Stimulated activated CD4-positive, alpha-beta T cell treated with anti-CD3 and anti-CD28 coated beads, Interleukin-2, amount 100 ng/mL, for 48 hours (primary cell): ENCODE measurements around the gene NMT1.

Experiments
- DNase-seq, 2 donors: peaks; one replicate each; pipeline ENCODE4 v3.0.0-alpha.2; 2020

NMT1 gene

DNA sequence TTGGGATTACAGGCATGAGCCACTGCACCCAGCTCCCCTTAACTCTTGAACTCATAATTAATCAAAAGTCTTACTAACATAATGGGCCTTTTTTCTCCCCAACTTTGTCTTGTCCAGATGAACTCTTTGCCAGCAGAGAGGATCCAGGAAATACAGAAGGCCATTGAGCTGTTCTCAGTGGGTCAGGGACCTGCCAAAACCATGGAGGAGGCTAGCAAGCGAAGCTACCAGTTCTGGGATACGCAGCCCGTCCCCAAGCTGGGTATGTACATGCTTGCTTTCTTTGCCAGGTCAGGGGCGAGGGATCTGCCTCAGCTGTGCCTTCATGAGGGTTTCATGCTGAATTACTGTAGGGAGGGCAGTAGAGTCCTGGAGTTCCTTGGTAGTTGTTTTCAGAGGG is 25.3 kb downstream of the NMT1 start:
- DNase-seq, result no peak

DNA sequence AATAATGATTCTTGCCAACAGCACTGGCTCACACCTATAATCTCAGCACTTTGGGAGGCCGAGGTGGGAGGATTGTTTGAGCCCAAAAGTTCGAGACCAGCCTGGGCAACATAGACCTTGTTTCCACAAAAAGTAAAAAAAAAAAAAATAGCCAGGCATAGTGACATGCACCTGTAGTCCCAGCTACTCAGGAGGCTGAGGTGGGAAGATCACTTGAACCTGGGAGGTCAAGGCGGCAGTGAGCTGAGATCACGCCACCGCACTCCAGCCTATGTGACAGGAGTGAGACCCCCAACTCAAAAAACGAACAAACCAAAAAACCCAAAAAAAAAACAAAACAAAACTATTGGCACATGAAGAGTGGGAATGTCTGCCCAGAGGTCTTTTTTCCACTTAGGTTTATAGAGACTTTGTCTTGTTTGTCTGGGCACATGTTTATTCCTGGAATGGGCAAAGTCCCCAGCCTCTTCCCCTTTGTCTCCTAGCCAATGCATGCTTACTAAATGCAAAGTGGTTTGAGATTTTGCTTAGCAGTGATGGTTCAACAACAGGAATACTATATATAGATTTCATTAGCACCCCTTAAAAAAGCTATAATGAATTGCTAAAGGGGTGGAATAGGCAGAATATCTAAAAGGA is 25.9 kb downstream of the NMT1 start:
- no peak for DNase-seq

DNA sequence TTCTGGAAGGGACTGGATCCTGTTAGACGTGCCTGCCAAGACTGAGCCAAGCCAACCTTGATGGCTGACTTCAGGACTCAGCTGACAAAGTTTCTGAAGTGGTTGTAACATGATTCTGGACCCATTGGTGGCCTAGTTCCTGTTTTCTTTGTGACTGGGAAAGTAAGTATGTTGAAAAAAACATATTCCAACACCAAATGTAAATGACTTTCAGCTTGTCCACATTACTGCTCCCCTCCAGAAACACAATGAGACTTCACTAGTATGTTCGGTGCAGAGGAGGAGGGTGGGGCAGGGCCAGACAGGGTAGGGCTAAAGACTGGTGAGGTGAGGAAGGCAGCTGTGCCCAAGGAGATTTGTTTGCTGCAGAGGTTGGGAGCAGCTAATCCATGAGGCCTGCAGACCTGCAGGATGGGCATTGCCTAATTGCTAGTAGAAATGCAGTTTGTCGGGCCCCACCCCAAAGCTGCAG is 26.4 kb downstream of the NMT1 start:
- no peak for DNase-seq

DNA sequence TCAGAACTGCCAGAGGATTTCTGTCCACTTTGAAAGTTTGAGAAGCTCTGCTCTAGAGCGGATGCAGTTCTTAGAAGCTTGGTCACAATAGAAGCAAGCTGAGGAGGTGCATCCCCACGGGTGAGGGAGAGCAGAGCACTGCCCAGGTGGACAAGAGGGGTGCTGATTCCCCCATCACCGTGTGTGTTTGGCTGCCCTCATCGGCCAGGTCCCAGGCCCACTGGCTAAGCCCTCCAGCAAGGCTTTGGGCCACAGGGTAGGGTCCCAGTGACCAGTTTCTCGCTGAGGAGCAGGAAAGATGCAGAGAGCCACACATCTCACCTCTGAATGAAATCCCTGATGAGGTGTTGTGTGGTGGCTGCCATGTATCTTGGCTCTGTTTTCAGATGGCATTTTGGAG is 26.9 kb downstream of the NMT1 start:
- no peak for DNase-seq

DNA sequence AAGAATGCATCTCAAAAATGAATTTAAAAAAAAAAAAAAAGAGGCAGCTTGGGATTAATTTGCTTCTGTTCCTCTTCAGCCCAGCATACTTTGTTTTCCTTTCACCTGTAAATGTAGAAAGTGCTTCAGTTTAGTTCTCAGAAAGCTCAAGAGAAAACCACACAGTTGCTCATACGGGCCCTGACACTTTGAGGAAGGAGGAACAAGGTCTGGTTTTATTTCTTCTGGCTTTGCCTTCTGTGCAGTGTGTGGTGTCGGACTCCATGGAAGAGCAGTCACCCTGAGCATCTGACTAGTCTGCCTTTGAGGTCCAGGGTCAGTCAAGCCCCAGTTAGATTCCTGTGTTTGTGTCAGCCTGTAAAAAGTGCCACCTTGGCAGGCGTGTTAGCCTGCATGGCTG is 27.6 kb downstream of the NMT1 start:
- DNase-seq, result no peak

DNA sequence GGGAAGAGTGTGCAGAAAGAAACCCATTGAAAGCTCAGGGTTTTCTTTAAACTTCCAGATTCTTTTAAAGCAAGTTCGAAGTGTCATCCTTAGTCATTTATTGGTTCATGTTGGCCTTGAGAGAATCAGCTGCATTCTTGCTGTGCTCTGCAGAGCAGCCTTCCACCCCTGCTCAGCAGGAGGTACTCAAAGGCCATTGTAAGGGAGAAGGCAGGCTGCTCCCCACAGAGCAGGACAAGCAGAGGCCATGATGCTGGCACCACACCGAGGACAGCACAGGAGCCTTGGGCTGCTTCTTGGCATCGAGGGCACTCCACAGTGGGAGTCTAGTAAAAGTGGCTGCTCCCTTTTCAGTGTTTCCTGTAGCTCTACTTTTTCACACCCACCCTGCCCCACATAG is 29.6 kb downstream of the NMT1 start:
- no peak for DNase-seq

DNA sequence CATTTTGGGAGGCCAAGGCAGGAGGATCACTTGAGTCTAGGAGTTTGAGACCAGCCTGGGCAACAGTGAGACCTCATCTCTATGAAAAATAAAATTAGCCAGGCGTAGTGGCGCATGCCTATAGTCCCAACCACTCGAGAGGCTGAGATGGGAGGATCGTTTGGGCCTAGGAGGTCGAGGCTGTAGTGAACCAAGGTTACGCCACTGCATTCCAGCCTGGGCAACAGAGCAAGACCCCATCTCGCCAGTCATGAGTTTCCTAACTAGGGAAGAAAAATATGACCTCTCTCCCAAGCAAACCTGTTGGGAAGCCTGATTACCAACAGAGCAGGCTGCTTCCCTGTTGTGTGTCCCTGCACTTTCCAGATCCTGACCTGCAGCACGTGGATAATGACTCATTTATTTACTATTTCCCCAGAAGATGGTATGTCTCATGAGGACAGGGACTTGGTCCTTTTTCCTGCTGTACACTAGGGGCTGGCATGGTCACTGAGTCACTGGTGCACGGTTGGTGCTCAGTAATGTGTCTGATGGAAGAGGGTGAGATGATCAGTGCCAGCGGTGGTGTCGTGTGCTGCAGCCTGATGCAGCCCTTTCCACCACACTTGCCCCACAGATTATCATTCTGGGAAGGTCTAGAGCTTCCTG is 30.8 kb downstream of the NMT1 start:
- no peak for DNase-seq

DNA sequence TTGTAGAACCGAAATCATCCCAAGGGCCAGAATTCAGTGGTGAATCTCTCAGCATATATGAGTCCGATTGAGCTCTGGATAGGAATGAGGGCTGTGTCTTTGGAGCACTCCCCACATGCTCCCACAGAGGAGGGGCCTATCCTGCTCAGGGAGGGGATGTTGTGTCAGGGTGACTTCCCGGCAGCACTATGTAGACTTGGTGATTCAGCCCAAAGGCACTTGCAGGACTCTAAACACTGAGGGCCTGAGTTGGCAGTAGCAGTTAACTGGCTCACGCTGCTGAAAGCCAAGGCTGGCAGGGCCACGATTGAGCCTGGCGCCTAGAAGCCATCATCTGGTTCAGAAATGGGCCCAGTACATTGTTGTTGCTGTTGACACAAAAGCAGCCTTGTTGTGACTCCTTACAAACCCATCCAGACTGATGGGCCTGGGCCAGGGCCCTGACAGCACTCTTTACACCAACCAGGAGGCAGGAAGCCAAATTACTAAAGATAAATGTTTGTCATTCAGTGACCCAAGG is 31.9 kb downstream of the NMT1 start:
- DNase-seq, result no peak

DNA sequence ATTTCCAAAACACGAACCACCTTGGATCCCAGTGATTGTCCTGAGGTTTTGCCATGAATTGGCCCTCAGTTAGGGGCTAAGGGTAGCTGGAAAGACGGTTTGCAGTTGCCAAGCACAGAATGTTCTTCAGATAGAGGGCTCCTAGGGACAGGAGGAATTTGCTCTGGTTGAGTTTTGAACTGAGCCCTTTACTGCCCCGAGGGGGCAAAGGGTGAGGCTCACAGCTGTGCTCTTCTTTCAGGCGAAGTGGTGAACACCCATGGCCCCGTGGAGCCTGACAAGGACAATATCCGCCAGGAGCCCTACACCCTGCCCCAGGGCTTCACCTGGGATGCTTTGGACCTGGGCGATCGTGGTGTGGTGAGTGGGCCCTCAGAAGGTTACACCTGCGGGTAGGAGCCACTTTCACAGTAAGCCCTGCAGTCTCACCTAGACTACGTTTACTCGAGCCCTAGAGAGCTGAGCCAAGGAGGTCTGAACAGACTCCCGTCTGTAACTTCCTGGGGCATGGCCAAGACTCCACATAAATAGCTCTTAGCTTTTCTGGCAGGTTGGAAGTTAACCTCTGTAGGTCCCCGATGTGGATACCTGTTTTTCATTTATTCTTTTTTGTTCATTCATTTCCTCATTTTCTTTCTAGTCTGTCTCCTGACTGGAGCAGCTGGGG is 32.5 kb downstream of the NMT1 start:
- DNase-seq, result no peak

DNA sequence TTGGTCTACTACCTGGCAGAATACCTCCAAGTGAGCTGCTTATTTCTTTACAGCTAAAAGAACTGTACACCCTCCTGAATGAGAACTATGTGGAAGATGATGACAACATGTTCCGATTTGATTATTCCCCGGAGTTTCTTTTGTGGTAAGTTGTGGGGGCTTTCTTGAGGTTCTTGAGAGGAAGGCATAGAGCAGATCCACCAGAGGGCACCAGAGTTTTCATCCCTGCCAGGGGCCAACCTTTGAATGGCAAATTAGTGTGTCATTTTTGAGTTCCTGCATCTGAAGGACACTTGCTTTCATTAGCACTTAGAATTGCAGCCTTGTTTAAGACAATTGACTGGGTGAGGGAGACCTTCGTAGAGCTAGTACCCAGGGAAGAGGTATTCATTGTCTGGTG is 35.0 kb downstream of the NMT1 start:
- no peak for DNase-seq

DNA sequence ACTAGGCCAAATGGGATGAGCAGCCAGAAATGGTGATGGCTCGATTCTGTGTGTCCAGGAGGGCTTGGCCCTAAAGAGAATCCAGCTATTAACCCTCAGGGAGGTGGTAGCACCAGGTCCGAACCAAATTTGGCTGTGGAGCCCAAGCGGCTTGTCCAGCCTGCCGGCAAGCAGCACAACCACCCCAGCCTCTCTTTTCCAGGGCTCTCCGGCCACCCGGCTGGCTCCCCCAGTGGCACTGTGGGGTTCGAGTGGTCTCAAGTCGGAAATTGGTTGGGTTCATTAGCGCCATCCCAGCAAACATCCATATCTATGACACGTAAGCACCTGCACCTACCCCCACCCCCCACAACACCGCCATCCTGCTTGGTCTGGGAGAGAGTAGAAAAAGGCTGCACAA is 35.8 kb downstream of the NMT1 start:
- no peak for DNase-seq

DNA sequence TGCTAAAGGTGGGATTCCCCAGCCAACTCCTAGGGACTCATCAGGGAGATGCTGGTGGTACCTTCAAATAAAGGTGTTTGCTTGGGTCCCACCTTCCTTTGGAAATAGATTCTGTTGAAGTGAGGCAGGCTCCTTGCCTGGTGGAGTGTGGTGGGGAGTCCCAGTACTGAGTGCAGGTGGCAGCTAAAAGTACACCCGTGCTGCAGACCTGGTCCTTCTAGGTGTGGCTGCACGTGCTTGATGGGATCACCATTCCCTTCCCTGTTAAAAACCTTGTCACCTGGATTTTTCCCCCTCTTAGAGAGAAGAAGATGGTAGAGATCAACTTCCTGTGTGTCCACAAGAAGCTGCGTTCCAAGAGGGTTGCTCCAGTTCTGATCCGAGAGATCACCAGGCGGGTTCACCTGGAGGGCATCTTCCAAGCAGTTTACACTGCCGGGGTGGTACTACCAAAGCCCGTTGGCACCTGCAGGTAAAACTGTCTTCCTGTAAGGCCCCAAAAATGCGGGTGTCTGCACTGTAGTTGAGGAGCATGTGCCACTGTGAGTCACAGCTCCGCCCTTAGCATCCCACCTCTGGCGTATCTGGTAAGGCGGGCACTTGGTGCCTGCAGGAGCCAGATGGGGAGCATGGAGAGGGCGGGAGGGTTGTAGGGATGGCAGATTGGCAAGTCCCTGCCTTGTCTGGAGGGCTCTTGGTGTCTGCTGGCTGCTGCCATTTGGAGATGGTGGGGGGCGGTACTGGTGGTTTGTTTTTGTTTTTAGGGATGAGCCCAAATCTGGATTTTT is 37.2 kb downstream of the NMT1 start:
- no peak for DNase-seq

DNA sequence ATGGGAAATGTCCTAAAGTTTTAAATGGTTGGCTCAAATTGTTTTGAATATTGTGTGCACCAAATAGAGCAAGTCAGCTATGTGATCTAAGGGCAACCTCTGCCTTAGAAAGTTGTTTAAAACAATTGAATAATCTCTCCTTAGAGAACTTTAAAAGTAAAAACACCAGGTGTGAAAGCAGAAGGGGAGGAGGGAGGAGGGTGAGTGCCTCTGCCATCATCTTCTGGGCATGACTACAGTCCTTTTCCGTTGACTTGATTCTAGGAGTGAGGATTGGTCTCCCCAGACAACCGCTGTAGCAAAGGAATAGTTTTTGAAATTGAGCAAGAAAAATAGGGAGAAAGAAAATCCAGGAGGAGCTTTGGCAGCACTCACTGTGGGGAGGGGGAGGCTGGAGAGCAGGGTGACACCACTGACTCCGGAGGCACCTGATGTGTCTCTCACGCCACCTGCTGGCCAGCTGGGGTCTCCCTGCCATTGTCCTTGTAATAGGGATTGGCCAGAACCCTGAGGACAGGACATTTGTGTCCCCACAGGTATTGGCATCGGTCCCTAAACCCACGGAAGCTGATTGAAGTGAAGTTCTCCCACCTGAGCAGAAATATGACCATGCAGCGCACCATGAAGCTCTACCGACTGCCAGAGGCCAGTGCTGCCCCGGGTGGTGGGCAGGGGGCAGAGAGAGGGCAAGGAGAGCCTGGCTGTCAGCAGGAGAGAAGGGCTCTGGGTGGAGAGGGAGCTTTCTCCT is 37.9 kb downstream of the NMT1 start:
- peak; percentile 72 to 77 for DNase-seq

DNA sequence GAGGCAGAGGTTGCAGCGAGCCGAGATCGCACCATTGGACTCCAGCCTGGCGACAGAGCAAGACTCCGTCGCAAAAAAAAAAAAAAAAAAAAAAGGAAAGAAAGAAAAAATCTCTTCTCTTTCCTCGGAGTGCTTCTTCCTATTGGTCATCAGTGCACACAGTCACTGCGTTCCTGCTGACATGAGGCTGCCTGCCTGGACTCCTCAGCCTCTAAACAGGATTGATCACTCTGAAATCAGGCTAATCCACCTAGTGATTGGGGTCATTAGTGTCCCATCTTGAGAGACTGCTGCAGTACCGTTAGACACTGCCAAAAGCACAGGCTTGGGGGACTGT is 40.4 kb downstream of the NMT1 start:
- DNase-seq, result no peak

DNA sequence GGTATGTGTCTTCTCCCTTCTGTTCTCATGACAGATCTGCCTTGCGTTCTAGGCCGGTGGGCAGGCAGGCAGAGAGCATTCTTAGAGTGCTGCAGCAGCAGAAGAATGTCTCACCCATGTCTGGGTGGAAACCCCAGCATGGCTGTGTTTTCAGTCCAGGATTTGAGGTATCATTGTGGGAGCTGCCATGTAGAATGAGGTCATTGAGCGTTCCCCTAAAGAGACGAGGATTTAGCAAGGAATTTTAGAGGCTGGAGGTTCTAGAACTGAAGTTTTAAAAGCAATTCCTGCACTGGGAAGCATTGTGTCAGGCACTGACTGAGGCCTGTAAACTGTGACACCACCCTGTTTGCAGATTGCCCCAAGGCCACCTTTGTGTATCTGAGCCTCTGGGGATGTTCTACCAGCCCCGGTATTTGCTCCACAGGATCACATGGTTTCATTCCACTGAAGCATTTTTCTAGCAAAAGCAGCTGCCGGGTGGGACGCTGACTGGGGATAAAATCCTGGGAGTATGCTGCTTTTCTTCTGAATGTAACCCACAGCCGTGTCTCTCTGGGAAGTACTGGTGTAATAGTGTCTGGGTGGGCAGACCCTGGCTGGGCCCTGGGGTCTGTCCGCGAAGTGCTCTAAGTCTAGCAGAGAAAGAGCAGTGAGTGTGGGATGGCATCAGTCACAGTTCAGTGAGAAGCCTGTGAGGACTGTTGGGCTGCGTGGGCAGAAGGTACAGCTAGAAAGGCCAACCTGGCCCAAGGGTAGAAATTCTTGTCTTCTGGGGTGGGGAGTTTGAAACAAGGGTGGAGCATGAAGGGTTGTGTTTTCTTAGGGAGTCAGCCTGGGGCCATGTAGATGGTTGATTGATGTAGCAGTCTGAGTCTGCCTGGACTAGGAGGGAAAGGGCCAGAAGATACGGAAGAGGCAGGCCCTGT is 41.0 kb downstream of the NMT1 start:
- no peak for DNase-seq

DNA sequence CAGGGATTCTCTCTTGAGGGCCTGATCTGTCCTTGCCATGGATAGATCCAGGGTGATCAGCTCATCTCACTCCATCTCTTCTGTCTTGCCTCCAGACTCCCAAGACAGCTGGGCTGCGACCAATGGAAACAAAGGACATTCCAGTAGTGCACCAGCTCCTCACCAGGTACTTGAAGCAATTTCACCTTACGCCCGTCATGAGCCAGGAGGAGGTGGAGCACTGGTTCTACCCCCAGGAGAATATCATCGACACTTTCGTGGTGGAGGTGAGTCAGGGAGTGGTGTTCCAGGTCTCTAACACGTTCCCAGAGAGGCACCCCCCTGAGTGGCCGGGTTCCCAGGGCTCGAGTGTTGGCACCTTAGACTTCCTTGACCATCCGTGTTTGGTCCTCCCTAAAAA is 41.7 kb downstream of the NMT1 start:
- DNase-seq, result no peak

DNA sequence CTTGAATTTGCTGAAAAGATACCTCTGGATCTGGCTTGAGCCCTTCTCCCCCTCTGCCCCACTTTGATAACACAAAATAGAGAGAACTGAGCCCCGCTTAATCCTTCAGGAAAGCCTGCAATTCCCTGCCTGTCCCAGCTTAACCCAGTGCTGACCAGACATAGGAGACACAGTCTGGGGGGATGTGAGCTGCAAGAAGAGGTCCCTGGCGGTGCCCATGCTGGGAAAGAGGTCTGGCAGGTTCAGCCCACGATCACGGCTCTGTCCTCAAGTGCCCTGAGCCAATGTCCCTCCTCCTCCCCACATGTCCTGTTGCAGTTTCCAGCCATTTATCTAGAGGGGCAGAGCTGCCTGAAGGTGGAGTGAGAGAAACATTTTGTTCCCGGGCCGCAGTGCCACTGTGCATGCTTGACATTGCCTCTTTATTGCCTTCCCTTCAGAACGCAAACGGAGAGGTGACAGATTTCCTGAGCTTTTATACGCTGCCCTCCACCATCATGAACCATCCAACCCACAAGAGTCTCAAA is 42.2 kb downstream of the NMT1 start:
- no peak for DNase-seq

DNA sequence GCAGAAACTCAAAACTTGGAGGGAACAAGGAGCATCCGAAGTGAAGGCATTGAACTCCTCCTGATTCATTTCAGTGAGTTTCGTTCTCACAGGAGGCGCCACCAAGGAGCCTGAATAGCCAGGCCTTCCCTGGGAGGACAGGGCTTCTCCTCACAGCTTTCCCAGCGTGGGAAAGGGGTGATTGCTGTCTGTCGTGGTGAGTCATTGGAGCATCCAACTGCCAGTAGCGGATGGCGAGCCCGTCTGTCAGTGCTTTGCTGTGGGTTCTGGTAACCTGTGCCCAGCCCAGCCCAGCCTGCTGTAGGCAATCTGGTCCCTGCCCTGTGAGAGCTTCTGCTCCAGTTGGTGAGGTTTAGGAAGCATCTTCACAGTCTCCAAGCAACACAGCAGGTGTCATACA is 42.9 kb downstream of the NMT1 start:
- no peak for DNase-seq

DNA sequence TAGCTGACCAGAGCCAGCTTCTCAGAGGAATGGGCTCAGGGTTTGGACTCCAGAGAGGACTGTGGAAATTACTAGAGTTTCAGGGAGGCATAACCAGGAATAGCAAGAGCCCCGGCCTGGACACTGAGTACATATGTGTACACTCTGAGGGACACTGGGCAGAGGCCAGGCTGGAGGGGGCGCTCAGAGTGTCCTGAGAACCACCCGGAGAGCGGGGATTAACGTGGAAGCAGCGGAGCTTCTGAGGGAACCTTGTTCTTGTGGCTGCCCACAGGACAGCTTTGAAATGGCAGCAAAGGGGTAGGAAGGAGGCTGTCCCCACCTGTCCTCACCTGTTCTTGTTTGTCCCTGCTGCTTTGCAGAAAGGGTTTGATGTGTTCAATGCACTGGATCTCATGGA is 43.4 kb downstream of the NMT1 start:
- no peak for DNase-seq

DNA sequence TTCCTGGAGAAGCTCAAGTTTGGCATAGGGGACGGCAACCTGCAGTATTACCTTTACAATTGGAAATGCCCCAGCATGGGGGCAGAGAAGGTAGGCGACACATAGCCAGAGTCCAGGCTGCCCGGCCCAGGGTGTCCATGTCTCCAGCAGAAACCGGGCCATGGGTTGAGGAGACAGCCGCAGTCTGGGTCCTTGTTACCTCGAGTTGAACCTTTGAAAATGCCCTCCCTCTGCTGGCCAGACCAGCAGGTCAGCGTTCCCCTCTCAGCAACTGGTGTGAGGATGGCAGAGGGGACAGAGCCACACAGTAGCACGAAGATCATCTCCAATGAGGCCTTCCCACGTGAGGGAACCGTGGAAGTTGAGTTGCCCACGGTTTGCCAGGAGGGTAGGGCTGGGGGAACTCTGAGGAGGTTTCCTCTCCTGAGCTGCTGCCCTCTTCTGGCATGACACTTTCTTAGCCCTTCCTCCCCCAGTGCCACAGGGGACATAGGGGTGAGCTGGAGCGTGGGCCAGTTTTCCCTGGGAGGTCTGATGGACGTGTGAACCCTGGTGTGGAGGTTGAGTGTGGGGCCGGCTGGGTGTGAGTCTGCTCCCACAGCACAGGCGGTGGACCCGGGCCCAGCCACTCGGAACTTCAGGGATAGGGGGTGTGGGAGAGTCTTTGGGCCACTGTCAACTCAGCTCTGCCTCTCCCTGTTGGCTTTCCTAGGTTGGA is 43.9 kb downstream of the NMT1 start:
- no peak for DNase-seq

DNA sequence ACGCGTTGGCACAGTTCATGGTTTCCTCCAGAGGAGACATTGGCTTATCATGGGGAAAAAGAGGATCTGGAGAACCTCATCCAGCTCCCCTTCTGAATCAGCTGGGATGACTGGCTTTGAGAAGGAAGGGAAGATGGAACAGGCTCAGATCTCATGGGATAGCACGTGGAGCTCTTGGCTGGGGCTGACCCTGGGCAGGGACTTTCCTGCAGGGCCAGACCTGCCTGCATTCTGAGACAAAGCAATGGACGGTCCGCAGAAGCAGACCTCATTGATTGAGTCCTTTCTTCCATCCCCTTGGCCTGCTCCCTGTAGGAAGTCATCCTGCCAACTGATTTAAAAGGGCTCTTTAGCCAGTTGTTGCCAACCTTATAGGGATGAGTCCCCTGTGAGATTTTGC is 45.0 kb downstream of the NMT1 start:
- no peak for DNase-seq
